ENCODE results near the gene ITGAE.

Gene ITGAE

GRCh38 chr17:3817851-3818605 is 17.0 kb upstream of the ITGAE start:
- no peak for DNase-seq

GRCh38 chr17:3815925-3816324 is 14.9 kb upstream of the ITGAE start:
- no peak for DNase-seq

- no peak for DNase-seq
These were observed 14.1 kb upstream of the ITGAE start for GRCh38 chr17:3815122-3815521.

GRCh38 chr17:3814361-3814760 is 13.4 kb upstream of the ITGAE start:
- no peak for DNase-seq

- no peak for DNase-seq
These were observed 12.2 kb upstream of the ITGAE start for GRCh38 chr17:3813171-3813570.

GRCh38 chr17:3812771-3813170 is 11.8 kb upstream of the ITGAE start:
- peak in 1 of 2 experiments; percentile 7 for DNase-seq

- no peak for DNase-seq
These were observed 11.3 kb upstream of the ITGAE start for GRCh38 chr17:3812284-3812683.

- DNase-seq = no peak
These were observed 9.0 kb upstream of the ITGAE start for GRCh38 chr17:3810019-3810418.

GRCh38 chr17:3809135-3809534 is 8.1 kb upstream of the ITGAE start:
- DNase-seq = no peak

- DNase-seq = peak in 1 of 2 experiments; percentile 14
These were observed 7.7 kb upstream of the ITGAE start for GRCh38 chr17:3808701-3809100.

GRCh38 chr17:3805581-3805980 is 4.6 kb upstream of the ITGAE start:
- no peak for DNase-seq

- DNase-seq = peak; percentile 58 to 64
These were observed 3.5 kb upstream of the ITGAE start for GRCh38 chr17:3804503-3804931.

GRCh38 chr17:3803308-3803640 is 2.3 kb upstream of the ITGAE start:
- no peak for DNase-seq

GRCh38 chr17:3802461-3803307 is 1.7 kb upstream of the ITGAE start:
- DNase-seq = no peak

- DNase-seq = no peak
These were observed 804 bp upstream of the ITGAE start for GRCh38 chr17:3801792-3802191.

GRCh38 chr17:3801347-3801746 is 359 bp upstream of the ITGAE start:
- no peak for DNase-seq

- no peak for DNase-seq
These were observed 1.6 kb downstream of the ITGAE start for GRCh38 chr17:3799181-3799945.

GRCh38 chr17:3798273-3799180 is 2.5 kb downstream of the ITGAE start:
- peak in 1 of 2 experiments; percentile 23 for DNase-seq

- DNase-seq = no peak
These were observed 4.2 kb downstream of the ITGAE start for GRCh38 chr17:3796822-3797170.

- DNase-seq = peak; percentile 85 to 87
These were observed 4.7 kb downstream of the ITGAE start for GRCh38 chr17:3796110-3796821.

- DNase-seq = no peak
These were observed 5.4 kb downstream of the ITGAE start for GRCh38 chr17:3795390-3796102.
